HepG2 (cell line): Measurements from ENCODE around the gene TBC1D1.

Source experiments
- CHD2 ChIP-seq: IDR thresholded peaks from 2 replicates; pipeline ENCODE4 v1.6.1; 2011; ENCODE audit warnings: low read depth, low read length, improper control_type of control experiment
- EHMT2 ChIP-seq: fragments of 200-600 bp; sonication (generic); IDR thresholded peaks from 2 replicates; pipeline ENCODE4 v1.7.0; 2017; ENCODE audit warnings: antibody characterized with exemption, low read depth, low read length, borderline replicate concordance
- EP300 ChIP-seq, 3 experiments: sonication (generic) in 1 of 3; formaldehyde crosslinking in 1 of 3; IDR thresholded peaks; 2 replicates each; pipeline versions ENCODE4 v1.5.1 to v1.6.1; 2011 to 2020; ENCODE audit warnings: low read depth in 2 of 3, low read length in 2 of 3, borderline replicate concordance in 1 of 3, improper control_type of control experiment in 1 of 3, mild to moderate bottlenecking in 1 of 3, missing genetic modification reagents in 1 of 3, moderate library complexity in 1 of 3
- GPN1 ChIP-seq: sonication (generic); formaldehyde crosslinking; IDR thresholded peaks from 2 replicates; pipeline ENCODE4 v1.5.1; 2020; ENCODE audit warnings: missing genetic modification reagents, borderline replicate concordance
- MAFK ChIP-seq, 2 experiments: IDR thresholded peaks in 1 of 2; conservative IDR thresholded peaks in 1 of 2; 2 replicates each; pipeline ENCODE4 v1.6.1; 2011; ENCODE audit warnings: improper control_type of control experiment in 2 of 2, low read length in 2 of 2
- MAX ChIP-seq: IDR thresholded peaks from 2 replicates; pipeline ENCODE4 v1.6.1; 2012; ENCODE audit warnings: inconsistent platforms
- POLR2A ChIP-seq, 2 experiments: IDR thresholded peaks; 2 replicates each; pipeline ENCODE4 v1.6.1; 2011; ENCODE audit warnings: low read depth in 2 of 2, low read length in 2 of 2, mild to moderate bottlenecking in 1 of 2, moderate library complexity in 1 of 2; ENCODE audit not compliant: insufficient read depth in 1 of 2
- STAT5B ChIP-seq: sonication (generic); formaldehyde crosslinking; IDR thresholded peaks from 2 replicates; pipeline ENCODE4 v1.4.0; 2020; ENCODE audit warnings: missing genetic modification reagents
- ZNF296 ChIP-seq: sonication (generic); formaldehyde crosslinking; conservative IDR thresholded peaks from 2 replicates; pipeline ENCODE4 v1.5.0; 2020; ENCODE audit warnings: mild to moderate bottlenecking, missing genetic modification reagents
- ZNF318 ChIP-seq: sonication (generic); formaldehyde crosslinking; IDR thresholded peaks from 2 replicates; pipeline ENCODE4 v1.4.0; 2020; ENCODE audit warnings: mild to moderate bottlenecking, missing genetic modification reagents
- TF ChIP-seq, protein P1 (sequence below): sonication (generic); formaldehyde crosslinking; IDR thresholded peaks from 2 replicates; pipeline ENCODE4 v1.5.1; 2020; ENCODE audit warnings: mild to moderate bottlenecking, missing genetic modification reagents, borderline replicate concordance
- TF ChIP-seq, protein P2 (sequence below): sonication (generic); formaldehyde crosslinking; IDR thresholded peaks from 2 replicates; pipeline ENCODE4 v1.4.0; 2020; ENCODE audit warnings: mild to moderate bottlenecking, missing genetic modification reagents
- TF ChIP-seq, protein P3 (sequence below): IDR thresholded peaks from 2 replicates; pipeline ENCODE4 v1.6.1; 2016; ENCODE audit warnings: low read depth, borderline replicate concordance

DNA sequence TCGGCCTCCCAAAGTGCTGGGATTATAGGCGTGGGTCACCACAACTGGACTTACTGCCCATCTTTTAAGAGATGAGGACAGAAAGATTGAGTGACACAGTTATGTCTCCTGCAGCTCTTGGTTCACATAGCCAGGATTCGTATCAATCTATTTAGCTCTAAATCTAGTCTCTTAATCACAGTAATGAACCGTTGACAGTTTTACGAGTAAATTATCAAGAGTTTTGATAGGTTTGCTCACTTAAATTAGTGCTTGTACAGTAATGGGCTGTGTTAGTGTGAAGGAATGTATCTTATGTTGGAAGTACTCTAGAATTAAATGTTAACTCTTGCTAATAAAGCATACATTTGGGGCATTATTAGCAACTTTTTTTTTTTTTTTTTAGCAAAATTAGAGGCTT lies 175.0 kb downstream of the TBC1D1 start:
- TF ChIP-seq MAFK (conservative IDR thresholded peaks at IDR 0.05 in 1 of 2, IDR thresholded peaks at IDR 0.05 in 1 of 2; ENCODE audit: low read length in 2 of 2) (no peak), MAX (no peak), ZNF296 (CRISPR knock-in tag) (no peak), GPN1 (CRISPR knock-in tag) (no peak), EHMT2 (no peak), CHD2 (no peak), ZNF318 (CRISPR knock-in tag) (no peak), EP300 (IDR thresholded peaks at IDR 0.05; ENCODE audit: low read depth in 2 of 2, low read length in 2 of 2) (no peak), EP300 (CRISPR knock-in tag; IDR thresholded peaks at IDR 0.05; ENCODE audit: borderline replicate concordance) (no peak), STAT5B (CRISPR knock-in tag) (no peak), POLR2A (IDR thresholded peaks at IDR 0.05; ENCODE audit: insufficient read depth in 1 of 2, low read depth in 2 of 2, low read length in 2 of 2) (no peak)
- TF ChIP-seq, protein P1, sequence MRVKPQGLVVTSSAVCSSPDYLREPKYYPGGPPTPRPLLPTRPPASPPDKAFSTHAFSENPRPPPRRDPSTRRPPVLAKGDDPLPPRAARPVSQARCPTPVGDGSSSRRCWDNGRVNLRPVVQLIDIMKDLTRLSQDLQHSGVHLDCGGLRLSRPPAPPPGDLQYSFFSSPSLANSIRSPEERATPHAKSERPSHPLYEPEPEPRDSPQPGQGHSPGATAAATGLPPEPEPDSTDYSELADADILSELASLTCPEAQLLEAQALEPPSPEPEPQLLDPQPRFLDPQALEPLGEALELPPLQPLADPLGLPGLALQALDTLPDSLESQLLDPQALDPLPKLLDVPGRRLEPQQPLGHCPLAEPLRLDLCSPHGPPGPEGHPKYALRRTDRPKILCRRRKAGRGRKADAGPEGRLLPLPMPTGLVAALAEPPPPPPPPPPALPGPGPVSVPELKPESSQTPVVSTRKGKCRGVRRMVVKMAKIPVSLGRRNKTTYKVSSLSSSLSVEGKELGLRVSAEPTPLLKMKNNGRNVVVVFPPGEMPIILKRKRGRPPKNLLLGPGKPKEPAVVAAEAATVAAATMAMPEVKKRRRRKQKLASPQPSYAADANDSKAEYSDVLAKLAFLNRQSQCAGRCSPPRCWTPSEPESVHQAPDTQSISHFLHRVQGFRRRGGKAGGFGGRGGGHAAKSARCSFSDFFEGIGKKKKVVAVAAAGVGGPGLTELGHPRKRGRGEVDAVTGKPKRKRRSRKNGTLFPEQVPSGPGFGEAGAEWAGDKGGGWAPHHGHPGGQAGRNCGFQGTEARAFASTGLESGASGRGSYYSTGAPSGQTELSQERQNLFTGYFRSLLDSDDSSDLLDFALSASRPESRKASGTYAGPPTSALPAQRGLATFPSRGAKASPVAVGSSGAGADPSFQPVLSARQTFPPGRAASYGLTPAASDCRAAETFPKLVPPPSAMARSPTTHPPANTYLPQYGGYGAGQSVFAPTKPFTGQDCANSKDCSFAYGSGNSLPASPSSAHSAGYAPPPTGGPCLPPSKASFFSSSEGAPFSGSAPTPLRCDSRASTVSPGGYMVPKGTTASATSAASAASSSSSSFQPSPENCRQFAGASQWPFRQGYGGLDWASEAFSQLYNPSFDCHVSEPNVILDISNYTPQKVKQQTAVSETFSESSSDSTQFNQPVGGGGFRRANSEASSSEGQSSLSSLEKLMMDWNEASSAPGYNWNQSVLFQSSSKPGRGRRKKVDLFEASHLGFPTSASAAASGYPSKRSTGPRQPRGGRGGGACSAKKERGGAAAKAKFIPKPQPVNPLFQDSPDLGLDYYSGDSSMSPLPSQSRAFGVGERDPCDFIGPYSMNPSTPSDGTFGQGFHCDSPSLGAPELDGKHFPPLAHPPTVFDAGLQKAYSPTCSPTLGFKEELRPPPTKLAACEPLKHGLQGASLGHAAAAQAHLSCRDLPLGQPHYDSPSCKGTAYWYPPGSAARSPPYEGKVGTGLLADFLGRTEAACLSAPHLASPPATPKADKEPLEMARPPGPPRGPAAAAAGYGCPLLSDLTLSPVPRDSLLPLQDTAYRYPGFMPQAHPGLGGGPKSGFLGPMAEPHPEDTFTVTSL (CRISPR knock-in tag) = no peak
- TF ChIP-seq, protein P2, sequence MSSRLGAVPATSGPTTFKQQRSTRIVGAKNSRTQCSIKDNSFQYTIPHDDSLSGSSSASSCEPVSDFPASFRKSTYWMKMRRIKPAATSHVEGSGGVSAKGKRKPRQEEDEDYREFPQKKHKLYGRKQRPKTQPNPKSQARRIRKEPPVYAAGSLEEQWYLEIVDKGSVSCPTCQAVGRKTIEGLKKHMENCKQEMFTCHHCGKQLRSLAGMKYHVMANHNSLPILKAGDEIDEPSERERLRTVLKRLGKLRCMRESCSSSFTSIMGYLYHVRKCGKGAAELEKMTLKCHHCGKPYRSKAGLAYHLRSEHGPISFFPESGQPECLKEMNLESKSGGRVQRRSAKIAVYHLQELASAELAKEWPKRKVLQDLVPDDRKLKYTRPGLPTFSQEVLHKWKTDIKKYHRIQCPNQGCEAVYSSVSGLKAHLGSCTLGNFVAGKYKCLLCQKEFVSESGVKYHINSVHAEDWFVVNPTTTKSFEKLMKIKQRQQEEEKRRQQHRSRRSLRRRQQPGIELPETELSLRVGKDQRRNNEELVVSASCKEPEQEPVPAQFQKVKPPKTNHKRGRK (CRISPR knock-in tag) = no peak
- TF ChIP-seq, protein P3, sequence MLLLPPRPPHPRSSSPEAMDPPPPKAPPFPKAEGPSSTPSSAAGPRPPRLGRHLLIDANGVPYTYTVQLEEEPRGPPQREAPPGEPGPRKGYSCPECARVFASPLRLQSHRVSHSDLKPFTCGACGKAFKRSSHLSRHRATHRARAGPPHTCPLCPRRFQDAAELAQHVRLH (CRISPR knock-in tag) = no peak
